CD4-positive, alpha-beta T cell treated with Interleukin-1 beta for 1 hour (primary cell): ENCODE measurements around the gene ABCA13.

ENCODE experiments used
- DNase-seq, 2 donors: peaks; one replicate each; pipeline ENCODE4 v3.0.0-alpha.2; 2020 to 2022

ABCA13 gene

GRCh38 chr7:48250441-48250951, 79.2 kb downstream of the ABCA13 start:
- DNase-seq, result no peak

GRCh38 chr7:48251766-48252165, 80.5 kb downstream of the ABCA13 start:
- DNase-seq, result no peak

GRCh38 chr7:48252995-48253394, 81.7 kb downstream of the ABCA13 start:
- no peak for DNase-seq

- no peak for DNase-seq
Measured at GRCh38 chr7:48255046-48255445, 83.8 kb downstream of the ABCA13 start.

- DNase-seq, result no peak
Measured at GRCh38 chr7:48259463-48260280, 88.4 kb downstream of the ABCA13 start.

- DNase-seq, result no peak
Measured at GRCh38 chr7:48261696-48262095, 90.4 kb downstream of the ABCA13 start.

- DNase-seq, result no peak
Measured at GRCh38 chr7:48262606-48263310, 91.5 kb downstream of the ABCA13 start.

- no peak for DNase-seq
Measured at GRCh38 chr7:48263311-48263650, 92.0 kb downstream of the ABCA13 start.

- no peak for DNase-seq
Measured at GRCh38 chr7:48269066-48269465, 97.8 kb downstream of the ABCA13 start.

GRCh38 chr7:48274662-48275061, 103.4 kb downstream of the ABCA13 start:
- DNase-seq, result no peak

GRCh38 chr7:48279420-48279819, 108.2 kb downstream of the ABCA13 start:
- DNase-seq, result no peak

- no peak for DNase-seq
Measured at GRCh38 chr7:48280100-48280499, 108.8 kb downstream of the ABCA13 start.

GRCh38 chr7:48285373-48285772, 114.1 kb downstream of the ABCA13 start:
- no peak for DNase-seq

GRCh38 chr7:48286836-48287235, 115.6 kb downstream of the ABCA13 start:
- no peak for DNase-seq

- no peak for DNase-seq
Measured at GRCh38 chr7:48289656-48290055, 118.4 kb downstream of the ABCA13 start.

- DNase-seq, result no peak
Measured at GRCh38 chr7:48292949-48293348, 121.7 kb downstream of the ABCA13 start.

GRCh38 chr7:48295296-48295971, 124.2 kb downstream of the ABCA13 start:
- no peak for DNase-seq

- DNase-seq, result no peak
Measured at GRCh38 chr7:48296966-48297365, 125.7 kb downstream of the ABCA13 start.

GRCh38 chr7:48298779-48299178, 127.5 kb downstream of the ABCA13 start:
- no peak for DNase-seq

- DNase-seq, result peak in 1 of 2 donors; percentile 26
Measured at GRCh38 chr7:48299580-48300169, 128.4 kb downstream of the ABCA13 start.

GRCh38 chr7:48300301-48300700, 129.0 kb downstream of the ABCA13 start:
- no peak for DNase-seq

- no peak for DNase-seq
Measured at GRCh38 chr7:48301201-48301600, 129.9 kb downstream of the ABCA13 start.

GRCh38 chr7:48304641-48305040, 133.4 kb downstream of the ABCA13 start:
- DNase-seq, result no peak
